Kidney (tissue), 14 donors: ENCODE results near the gene ZNF106. TPM values are rescaled to one million over a fixed set of nuclear protein-coding genes. Genes with fewer than 3 reads are reported as not detected.

Experiments
- DNase-seq, 5 donors: peaks; one replicate each; pipeline ENCODE4 v3.0.0-alpha.2; 2013 to 2020
- FAIRE-seq: peaks from 2 replicates; lab custom pipeline; 2012; peaks lifted over from hg19 to GRCh38; lab: Jason Lieb, UNC
- H3K27ac ChIP-seq, 2 donors: one replicate each; pipeline ENCODE4 v1.7.0; 2013; ENCODE audit warnings: low read depth in 2 of 2, low read length in 2 of 2, inconsistent platforms in 1 of 2
- H3K27me3 ChIP-seq: one replicate; pipeline ENCODE4 v1.7.1; 2013; ENCODE audit warnings: low read length, inconsistent platforms; ENCODE audit not compliant: control insufficient read depth, insufficient read depth
- H3K36me3 ChIP-seq, 3 donors: one replicate each; pipeline versions ENCODE4 v1.7.0 to v1.7.1; 2013; ENCODE audit warnings: low read length in 3 of 3, control low read depth in 1 of 3, inconsistent platforms in 1 of 3; ENCODE audit not compliant: insufficient read depth in 3 of 3, control insufficient read depth in 2 of 3
- H3K4me1 ChIP-seq, 3 donors: one replicate each; pipeline versions ENCODE4 v1.7.0 to v1.7.1; 2013; ENCODE audit warnings: low read length in 3 of 3, inconsistent platforms in 1 of 3, low read depth in 1 of 3; ENCODE audit not compliant: control insufficient read depth in 2 of 3, insufficient read depth in 2 of 3
- H3K4me3 ChIP-seq, 3 donors: one replicate each; pipeline versions ENCODE4 v1.7.0 to v1.8.1; 2013; ENCODE audit warnings: low read length in 3 of 3, control low read depth in 1 of 3, inconsistent platforms in 1 of 3
- H3K9ac ChIP-seq, 3 donors: one replicate each; pipeline versions ENCODE4 v1.7.0 to v1.7.1; 2013; ENCODE audit warnings: low read length in 3 of 3, control low read depth in 1 of 3, inconsistent platforms in 1 of 3
- H3K9me3 ChIP-seq, 3 donors: one replicate each; pipeline versions ENCODE4 v1.7.0 to v1.7.1; 2013; ENCODE audit warnings: low read length in 3 of 3, control low read depth in 1 of 3, inconsistent platforms in 1 of 3; ENCODE audit not compliant: control insufficient read depth in 2 of 3, insufficient read depth in 1 of 3
- CTCF ChIP-seq: IDR thresholded peaks from 3 replicates; pipeline ENCODE4 v1.5.1; 2012; ENCODE audit warnings: mild to moderate bottlenecking, moderate library complexity, borderline replicate concordance; ENCODE audit not compliant: insufficient read depth; ENCODE audit errors: extremely low read depth
- intact Hi-C: fragments of 100-400 bp; cut with DNase I; formaldehyde crosslinking; loops from one replicate; pipeline ENCODE4 v1.11.1; 2022
- polyA plus RNA-seq: library from polyadenylated mRNA; stranded (reverse); fragments of 350-450 nt; fragmentation: Illumina TruSeq; extraction: RNeasy Lipid Tissue Mini Kit (QIAGEN cat#74804); gene quantifications from one replicate; pipeline ENCODE4 v1.2.3, GENCODE V29; 2014; ENCODE audit warnings: low read depth, low replicate concordance; ENCODE audit not compliant: insufficient read depth
- total RNA-seq: library from RNA; stranded (reverse); fragmentation: NEBNext Ultra II Directional; extraction: Animal tissue kit (Norgen Biotek cat#: 25700); gene quantifications from one replicate; pipeline ENCODE4 v1.2.1, GENCODE V29; 2021
- donor health status: control.
- donor health status: control.
- donor health status: control.
- donor health status: control.
- donor health status: control.
- donor health status: DM: yes; HTN: yes; CAD: no.
- donor health status: Normal renal cell carcinoma (clear cell type).

Gene ZNF106
- total and polyA plus RNA-seq, 2 donors from 2014 or later, result 7.2 to 52.0 TPM

GRCh38 chr15:42508263-42508690, 17.3 kb upstream of the ZNF106 start:
- Histone ChIP-seq H3K4me3 (no peak overlapping the region), H3K27ac (no peak overlapping the region), H3K36me3 (no peaks in the 10 kb centered on the region), H3K4me1 (peaks cover 0 to 10% (median 2%) of the 10 kb centered on the region in 3 donors), H3K27me3 (no peaks in the 10 kb centered on the region), H3K9me3 (no peaks in the 10 kb centered on the region), H3K9ac (no peak overlapping the region)
- FAIRE-seq (no peak), DNase-seq (peak in 1 of 5 donors; percentile 12)
- intact Hi-C loops, result no loop called here
- no peak for TF ChIP-seq CTCF

GRCh38 chr15:42507514-42507913, 16.6 kb upstream of the ZNF106 start:
- no peaks in the 10 kb centered on the region for H3K27me3 ChIP-seq
- H3K27ac ChIP-seq, result no peak overlapping the region
- peaks cover 0 to 10% (median 2%) of the 10 kb centered on the region in 3 donors for H3K4me1 ChIP-seq
- intact Hi-C loops, result no loop called here
- FAIRE-seq (no peak), DNase-seq (no peak)
- H3K36me3 ChIP-seq, result no peaks in the 10 kb centered on the region
- TF ChIP-seq CTCF, result no peak
- no peak overlapping the region for H3K9ac ChIP-seq
- no peak overlapping the region for H3K4me3 ChIP-seq
- no peaks in the 10 kb centered on the region for H3K9me3 ChIP-seq

DNA sequence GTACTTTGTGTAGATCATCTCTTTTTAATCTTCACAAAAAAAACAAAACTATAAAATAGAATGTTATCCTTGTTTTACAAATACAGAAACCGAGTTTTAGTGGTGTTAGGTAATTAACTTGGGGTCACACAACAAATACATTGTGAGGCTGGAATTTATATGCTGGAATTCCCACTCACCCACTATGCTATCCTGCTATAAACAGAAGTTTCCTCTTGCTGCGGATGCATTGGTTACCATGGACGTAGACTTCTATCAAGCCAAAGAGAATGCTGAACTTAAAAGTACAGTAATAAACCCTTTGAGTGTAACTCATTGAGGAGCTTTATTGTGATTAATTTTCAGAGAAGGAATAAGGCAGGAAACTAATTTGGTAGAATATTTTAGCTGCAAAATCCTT, 13.7 kb upstream of the ZNF106 start:
- H3K9me3 ChIP-seq, result no peaks in the 10 kb centered on the region
- no peak overlapping the region for H3K9ac ChIP-seq
- DNase-seq (peak in 1 of 5 donors; percentile 18), FAIRE-seq (no peak)
- H3K27me3 ChIP-seq, result no peaks in the 10 kb centered on the region
- intact Hi-C loops, result no loop called here
- no peak for TF ChIP-seq CTCF
- peaks cover 0 to 6% (median 5%) of the 10 kb centered on the region in 3 donors for H3K4me1 ChIP-seq
- H3K4me3 ChIP-seq, result peak overlapping the region in 1 of 3 donors; percentile 28
- no peaks in the 10 kb centered on the region for H3K36me3 ChIP-seq
- peak overlapping the region in 1 of 2 donors; percentile 30 for H3K27ac ChIP-seq

DNA sequence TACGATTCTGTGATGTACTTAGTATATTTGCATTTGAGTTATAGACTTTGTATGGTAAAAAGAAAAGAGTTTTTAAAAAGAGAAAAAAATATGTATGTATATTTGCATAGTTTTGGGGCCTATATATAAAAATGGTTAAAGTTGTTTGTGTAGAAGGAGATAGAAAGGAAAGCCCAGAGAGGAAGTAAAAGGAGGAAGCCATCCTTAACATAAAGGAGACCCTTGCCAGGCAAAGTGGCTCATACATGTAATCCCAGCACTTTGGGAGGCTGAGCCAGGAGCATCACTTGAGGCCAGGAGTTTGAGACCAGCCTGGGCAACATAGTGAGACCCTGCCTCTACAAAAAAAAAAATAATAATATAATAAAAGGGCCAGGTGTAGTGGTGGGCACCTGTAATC, 12.9 kb upstream of the ZNF106 start:
- Histone ChIP-seq H3K4me3 (no peak overlapping the region), H3K27me3 (no peaks in the 10 kb centered on the region), H3K4me1 (peaks cover 0 to 9% (median 6%) of the 10 kb centered on the region in 3 donors), H3K27ac (no peak overlapping the region), H3K9ac (no peak overlapping the region), H3K9me3 (no peaks in the 10 kb centered on the region), H3K36me3 (no peaks in the 10 kb centered on the region)
- FAIRE-seq (no peak), DNase-seq (no peak)
- no peak for TF ChIP-seq CTCF
- intact Hi-C loops, result no loop called here
